ENCODE measurements around the gene PCBD2.

Gene PCBD2

DNA sequence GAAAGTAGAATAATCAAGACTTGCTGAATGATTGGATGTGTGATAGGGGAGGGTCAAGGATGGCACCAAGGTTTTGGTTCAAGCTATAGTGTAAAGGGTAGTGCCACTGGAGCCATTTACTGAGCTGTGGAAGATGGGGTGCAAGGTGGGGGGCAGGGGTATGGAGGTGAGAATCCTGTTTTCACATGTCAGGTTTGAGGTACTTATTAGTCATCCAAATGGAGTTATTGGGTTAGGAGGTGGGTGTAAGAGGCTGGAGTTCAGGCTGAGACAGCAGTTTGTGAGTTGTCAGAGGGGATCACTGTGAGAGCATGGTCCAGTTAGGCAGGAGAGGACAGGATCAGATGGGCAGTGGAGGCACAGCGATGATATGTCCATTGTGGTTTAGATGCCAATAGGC is 8.9 kb downstream of the PCBD2 start:
- no peaks in the 10 kb centered on the region for H3K27me3 Mint-ChIP-seq
- H3K36me3 Mint-ChIP-seq (ENCODE audit: insufficient read depth), result peaks cover 16% of the 10 kb centered on the region
- no peaks in the 10 kb centered on the region for H3K4me1 Mint-ChIP-seq
- DNase-seq (ENCODE audit: low spot score in 2 of 2) (no peak), ATAC-seq (replicated peaks; ENCODE audit: extremely low read depth, poor library complexity, severe bottlenecking) (no peak)
- H3K27ac Mint-ChIP-seq (ENCODE audit: low read depth), result no peak overlapping the region
- no peaks in the 10 kb centered on the region for H3K9me3 Mint-ChIP-seq
- no peak overlapping the region for H3K4me3 Mint-ChIP-seq

GRCh38 chr5:134917070-134917815 is 12.3 kb downstream of the PCBD2 start:
- ATAC-seq (replicated peaks; ENCODE audit: extremely low read depth, poor library complexity, severe bottlenecking) (no peak), DNase-seq (ENCODE audit: low spot score in 2 of 2) (no peak)
- H3K27ac Mint-ChIP-seq (ENCODE audit: low read depth), result no peak overlapping the region
- peaks cover 10% of the 10 kb centered on the region for H3K36me3 Mint-ChIP-seq (ENCODE audit: insufficient read depth)
- no peak overlapping the region for H3K4me3 Mint-ChIP-seq
- no peaks in the 10 kb centered on the region for H3K9me3 Mint-ChIP-seq
- no peaks in the 10 kb centered on the region for H3K27me3 Mint-ChIP-seq
- no peaks in the 10 kb centered on the region for H3K4me1 Mint-ChIP-seq

GRCh38 chr5:134918861-134919260 is 13.9 kb downstream of the PCBD2 start:
- Mint-ChIP-seq H3K27ac (ENCODE audit: low read depth) (no peak overlapping the region), H3K4me3 (no peak overlapping the region), H3K4me1 (no peaks in the 10 kb centered on the region), H3K27me3 (no peaks in the 10 kb centered on the region), H3K9me3 (no peaks in the 10 kb centered on the region), H3K36me3 (ENCODE audit: insufficient read depth) (peaks cover 10% of the 10 kb centered on the region)
- no peak for DNase-seq (ENCODE audit: low spot score in 2 of 2)
- ATAC-seq (replicated peaks; ENCODE audit: extremely low read depth, poor library complexity, severe bottlenecking), result no peak

- H3K27ac Mint-ChIP-seq (ENCODE audit: low read depth), result no peak overlapping the region
- peaks cover 3% of the 10 kb centered on the region for H3K36me3 Mint-ChIP-seq (ENCODE audit: insufficient read depth)
- H3K4me3 Mint-ChIP-seq, result no peak overlapping the region
- H3K9me3 Mint-ChIP-seq, result no peaks in the 10 kb centered on the region
- H3K27me3 Mint-ChIP-seq, result no peaks in the 10 kb centered on the region
- no peak for DNase-seq (ENCODE audit: low spot score in 2 of 2)
- ATAC-seq (replicated peaks; ENCODE audit: extremely low read depth, poor library complexity, severe bottlenecking), result no peak
- no peaks in the 10 kb centered on the region for H3K4me1 Mint-ChIP-seq
These were observed 16.1 kb downstream of the PCBD2 start for GRCh38 chr5:134920848-134921575.

DNA sequence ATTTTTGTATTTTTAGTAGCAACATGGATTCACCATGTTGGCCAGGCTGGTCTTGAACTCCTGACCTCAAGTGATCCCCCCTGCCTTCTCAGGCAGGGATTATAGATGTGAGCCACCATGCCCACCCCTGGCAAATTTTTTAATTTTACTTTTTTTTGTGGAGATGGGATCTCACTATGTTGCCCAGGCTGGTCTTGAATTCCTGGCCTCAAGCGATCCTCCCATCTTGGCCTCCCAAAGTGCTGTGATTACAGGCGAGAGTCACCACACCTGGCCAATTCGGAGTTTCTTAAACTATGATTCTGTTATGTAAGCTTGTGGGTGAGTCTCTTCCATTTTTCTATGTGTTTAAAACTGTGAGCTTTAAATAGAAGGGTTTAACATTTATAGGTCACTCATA is 27.6 kb downstream of the PCBD2 start:
- Mint-ChIP-seq H3K36me3 (ENCODE audit: insufficient read depth) (peaks cover 10% of the 10 kb centered on the region), H3K27ac (ENCODE audit: low read depth) (no peak overlapping the region), H3K4me1 (no peaks in the 10 kb centered on the region), H3K27me3 (no peaks in the 10 kb centered on the region), H3K4me3 (no peak overlapping the region), H3K9me3 (no peaks in the 10 kb centered on the region)
- ATAC-seq (replicated peaks; ENCODE audit: extremely low read depth, poor library complexity, severe bottlenecking) (no peak), DNase-seq (ENCODE audit: low spot score in 2 of 2) (no peak)

- Mint-ChIP-seq H3K36me3 (ENCODE audit: insufficient read depth) (peaks cover 9% of the 10 kb centered on the region), H3K27me3 (no peaks in the 10 kb centered on the region), H3K27ac (ENCODE audit: low read depth) (no peak overlapping the region), H3K9me3 (no peaks in the 10 kb centered on the region), H3K4me3 (no peak overlapping the region), H3K4me1 (no peaks in the 10 kb centered on the region)
- no peak for ATAC-seq (replicated peaks; ENCODE audit: extremely low read depth, poor library complexity, severe bottlenecking)
- DNase-seq (ENCODE audit: low spot score in 2 of 2), result no peak
These were observed 29.3 kb downstream of the PCBD2 start for GRCh38 chr5:134934202-134934601.

DNA sequence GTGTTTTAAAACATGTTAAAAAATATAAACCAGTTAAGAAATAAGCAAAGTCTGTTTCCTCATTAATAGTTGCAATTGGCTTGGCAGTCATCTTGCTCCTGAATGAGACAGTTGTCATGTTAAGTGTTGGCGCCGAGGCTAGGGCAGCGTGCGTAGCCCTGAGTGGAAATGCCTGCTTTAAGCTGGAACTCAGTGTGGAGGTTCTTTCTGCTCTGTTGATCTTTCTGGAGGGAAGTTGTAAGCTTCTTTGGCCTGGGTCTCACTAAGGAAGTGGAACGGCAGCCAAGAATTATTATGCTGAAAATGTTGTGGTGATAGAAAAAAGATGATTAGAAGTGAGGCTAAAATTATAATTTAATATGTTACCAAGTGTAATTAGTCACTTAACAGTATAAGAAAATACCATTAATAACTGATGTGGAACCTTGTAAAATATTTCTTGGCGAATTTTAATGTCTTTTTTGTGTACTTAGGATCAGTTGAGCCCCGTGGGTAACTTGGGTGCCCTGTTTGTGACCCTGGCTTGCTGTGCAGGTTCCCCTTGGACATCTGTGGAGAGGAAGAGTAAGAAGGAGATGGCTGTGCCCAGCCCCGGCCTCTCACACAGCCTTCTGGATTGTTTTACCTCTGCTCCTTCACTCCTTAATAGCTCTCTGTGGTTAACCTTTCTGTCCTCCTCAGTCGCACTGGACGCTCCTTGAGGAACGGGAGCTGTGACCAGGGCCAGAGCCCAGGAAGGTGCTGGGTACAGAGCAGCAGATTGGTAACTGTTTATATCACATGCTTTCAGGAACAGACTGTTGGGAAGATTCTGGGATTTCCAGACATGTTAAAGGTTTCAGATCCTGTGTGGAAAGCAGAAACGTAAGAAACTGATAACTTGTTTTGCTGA is 31.0 kb downstream of the PCBD2 start:
- no peak overlapping the region for H3K27ac Mint-ChIP-seq (ENCODE audit: low read depth)
- H3K36me3 Mint-ChIP-seq (ENCODE audit: insufficient read depth), result peaks cover 9% of the 10 kb centered on the region
- DNase-seq (ENCODE audit: low spot score in 2 of 2) (no peak), ATAC-seq (replicated peaks; ENCODE audit: extremely low read depth, poor library complexity, severe bottlenecking) (no peak)
- H3K4me3 Mint-ChIP-seq, result no peak overlapping the region
- no peaks in the 10 kb centered on the region for H3K4me1 Mint-ChIP-seq
- no peaks in the 10 kb centered on the region for H3K9me3 Mint-ChIP-seq
- no peaks in the 10 kb centered on the region for H3K27me3 Mint-ChIP-seq

DNA sequence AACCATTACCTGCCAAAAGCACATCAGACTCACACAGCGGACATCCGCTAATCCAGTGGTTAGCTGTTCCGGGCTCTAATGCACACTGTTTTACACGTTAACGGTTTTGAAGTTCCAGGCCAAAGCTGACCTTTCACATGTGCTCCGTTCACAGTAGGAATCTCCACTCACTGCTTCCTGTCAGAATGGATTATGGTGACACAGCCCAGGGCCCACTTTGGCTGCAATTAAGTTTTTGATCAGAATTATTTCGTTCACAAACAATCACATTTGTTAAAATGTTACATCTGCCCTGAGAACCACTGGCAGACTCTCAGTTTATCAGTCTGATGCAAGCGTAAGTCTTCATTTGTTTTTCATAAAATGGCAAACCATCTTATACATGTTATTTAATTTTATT is 32.6 kb downstream of the PCBD2 start:
- Mint-ChIP-seq H3K27ac (ENCODE audit: low read depth) (no peak overlapping the region), H3K27me3 (no peaks in the 10 kb centered on the region)

GRCh38 chr5:134938030-134938429 is 33.1 kb downstream of the PCBD2 start:
- Mint-ChIP-seq H3K4me1 (no peaks in the 10 kb centered on the region), H3K36me3 (ENCODE audit: insufficient read depth) (peaks cover 4% of the 10 kb centered on the region), H3K4me3 (no peak overlapping the region), H3K9me3 (no peaks in the 10 kb centered on the region), H3K27ac (ENCODE audit: low read depth) (no peak overlapping the region), H3K27me3 (no peaks in the 10 kb centered on the region)
- no peak for DNase-seq (ENCODE audit: low spot score in 2 of 2)
- ATAC-seq (replicated peaks; ENCODE audit: extremely low read depth, poor library complexity, severe bottlenecking), result no peak

More for the DNA sequence above, 32.6 kb downstream of the PCBD2 start:
- Mint-ChIP-seq H3K4me1 (no peaks in the 10 kb centered on the region), H3K9me3 (no peaks in the 10 kb centered on the region), H3K4me3 (no peak overlapping the region), H3K36me3 (ENCODE audit: insufficient read depth) (peaks cover 4% of the 10 kb centered on the region)
- no peak for ATAC-seq (replicated peaks; ENCODE audit: extremely low read depth, poor library complexity, severe bottlenecking)
- no peak for DNase-seq (ENCODE audit: low spot score in 2 of 2)

GRCh38 chr5:134939500-134939899 is 34.6 kb downstream of the PCBD2 start:
- no peak overlapping the region for H3K27ac Mint-ChIP-seq (ENCODE audit: low read depth)
- ATAC-seq (replicated peaks; ENCODE audit: extremely low read depth, poor library complexity, severe bottlenecking) (no peak), DNase-seq (ENCODE audit: low spot score in 2 of 2) (no peak)
- H3K36me3 Mint-ChIP-seq (ENCODE audit: insufficient read depth), result peaks cover 4% of the 10 kb centered on the region
- no peak overlapping the region for H3K4me3 Mint-ChIP-seq
- no peaks in the 10 kb centered on the region for H3K27me3 Mint-ChIP-seq
- no peaks in the 10 kb centered on the region for H3K4me1 Mint-ChIP-seq
- no peaks in the 10 kb centered on the region for H3K9me3 Mint-ChIP-seq

DNA sequence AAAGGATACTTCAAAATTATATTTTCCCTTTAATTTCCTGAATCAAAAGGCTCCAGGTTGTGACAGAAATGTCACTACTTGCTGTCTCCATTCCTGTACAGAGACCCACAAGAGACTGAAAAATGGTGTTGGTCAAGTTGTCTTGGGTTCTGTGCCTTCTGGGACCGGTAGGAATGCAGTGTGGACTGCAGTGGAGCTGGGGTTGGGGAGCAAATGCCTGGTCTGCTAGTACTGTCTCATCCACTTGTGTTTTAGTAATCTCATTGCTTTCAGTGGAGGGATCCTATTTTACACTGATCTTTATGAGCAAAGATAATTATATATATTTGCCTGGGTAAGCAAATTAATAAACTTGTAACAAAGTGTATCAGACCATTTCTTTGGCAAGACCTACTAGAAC is 38.6 kb downstream of the PCBD2 start:
- peaks cover 2% of the 10 kb centered on the region for H3K36me3 Mint-ChIP-seq (ENCODE audit: insufficient read depth)
- no peak for ATAC-seq (replicated peaks; ENCODE audit: extremely low read depth, poor library complexity, severe bottlenecking)
- no peaks in the 10 kb centered on the region for H3K27me3 Mint-ChIP-seq

DNA sequence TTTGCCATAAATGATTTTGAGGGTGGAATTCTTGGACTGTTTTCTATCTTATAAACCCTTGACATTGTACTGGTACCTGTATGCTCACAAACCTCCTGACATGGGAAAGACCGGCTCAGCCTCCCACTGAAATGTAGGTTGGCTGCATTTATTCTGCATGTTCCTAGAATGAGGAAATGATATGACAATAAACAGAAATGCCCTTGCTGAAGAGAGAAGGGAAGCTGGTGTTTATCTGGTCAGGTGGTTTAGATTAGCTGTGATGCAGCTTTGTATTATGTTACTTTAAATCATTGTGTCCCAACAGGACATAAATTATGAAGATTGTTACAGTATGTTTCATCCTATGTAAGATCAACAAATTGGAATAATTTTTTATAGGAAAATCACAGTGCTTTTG is 39.7 kb downstream of the PCBD2 start:
- Mint-ChIP-seq H3K9me3 (no peaks in the 10 kb centered on the region), H3K36me3 (ENCODE audit: insufficient read depth) (no peaks in the 10 kb centered on the region), H3K27me3 (no peaks in the 10 kb centered on the region), H3K4me1 (no peaks in the 10 kb centered on the region), H3K27ac (ENCODE audit: low read depth) (no peak overlapping the region), H3K4me3 (no peak overlapping the region)
- no peak for DNase-seq (ENCODE audit: low spot score in 2 of 2)
- ATAC-seq (replicated peaks; ENCODE audit: extremely low read depth, poor library complexity, severe bottlenecking), result no peak

More for the DNA sequence above, 38.6 kb downstream of the PCBD2 start:
- DNase-seq (ENCODE audit: low spot score in 2 of 2), result no peak
- Mint-ChIP-seq H3K27ac (ENCODE audit: low read depth) (no peak overlapping the region), H3K9me3 (no peaks in the 10 kb centered on the region), H3K4me3 (no peak overlapping the region), H3K4me1 (no peaks in the 10 kb centered on the region)
